Progenitor cell of endocrine pancreas (in vitro differentiated cells): ENCODE measurements around the gene BBLN. TPM values are rescaled to one million over a fixed set of nuclear protein-coding genes. Genes with fewer than 3 reads are reported as not detected.

Source experiments
- DNase-seq: peaks from one replicate; pipeline ENCODE4 v3.0.0; 2021; ENCODE audit warnings: low spot score; ENCODE audit not compliant: unreplicated experiment
- H3K27ac Mint-ChIP-seq: 2 replicates; pipeline ENCODE4 v1.8.0; 2021; ENCODE audit warnings: mild to moderate bottlenecking, moderate library complexity, mixed read lengths
- H3K27me3 Mint-ChIP-seq: 2 replicates; pipeline ENCODE4 v1.8.0; 2021; ENCODE audit warnings: mixed read lengths
- H3K36me3 Mint-ChIP-seq: 2 replicates; pipeline ENCODE4 v1.8.0; 2022; ENCODE audit warnings: mixed read lengths; ENCODE audit not compliant: insufficient read depth
- H3K4me1 Mint-ChIP-seq: 2 replicates; pipeline ENCODE4 v1.8.0; 2021; ENCODE audit warnings: low read depth, mixed read lengths
- H3K4me3 Mint-ChIP-seq: 2 replicates; pipeline ENCODE4 v1.8.0; 2021; ENCODE audit warnings: low read depth, mild to moderate bottlenecking, moderate library complexity, mixed read lengths
- H3K9me3 Mint-ChIP-seq: 2 replicates; pipeline ENCODE4 v1.8.0; 2021; ENCODE audit warnings: low read depth, mixed read lengths
- total RNA-seq: library from RNA; stranded (reverse); gene quantifications from 2 replicates; pipeline ENCODE4 v1.2.1, GENCODE V29; 2021
- TF ChIP-seq, protein P1 (sequence below): fragments of 200-600 bp; sonication (generic); IDR thresholded peaks from one replicate; pipeline ENCODE4 v1.5.0; 2021; ENCODE audit warnings: antibody characterized with exemption, mild to moderate bottlenecking; ENCODE audit not compliant: unreplicated experiment

BBLN gene
- total RNA-seq, 1 donor from 2014 or later = 57.3 TPM

DNA sequence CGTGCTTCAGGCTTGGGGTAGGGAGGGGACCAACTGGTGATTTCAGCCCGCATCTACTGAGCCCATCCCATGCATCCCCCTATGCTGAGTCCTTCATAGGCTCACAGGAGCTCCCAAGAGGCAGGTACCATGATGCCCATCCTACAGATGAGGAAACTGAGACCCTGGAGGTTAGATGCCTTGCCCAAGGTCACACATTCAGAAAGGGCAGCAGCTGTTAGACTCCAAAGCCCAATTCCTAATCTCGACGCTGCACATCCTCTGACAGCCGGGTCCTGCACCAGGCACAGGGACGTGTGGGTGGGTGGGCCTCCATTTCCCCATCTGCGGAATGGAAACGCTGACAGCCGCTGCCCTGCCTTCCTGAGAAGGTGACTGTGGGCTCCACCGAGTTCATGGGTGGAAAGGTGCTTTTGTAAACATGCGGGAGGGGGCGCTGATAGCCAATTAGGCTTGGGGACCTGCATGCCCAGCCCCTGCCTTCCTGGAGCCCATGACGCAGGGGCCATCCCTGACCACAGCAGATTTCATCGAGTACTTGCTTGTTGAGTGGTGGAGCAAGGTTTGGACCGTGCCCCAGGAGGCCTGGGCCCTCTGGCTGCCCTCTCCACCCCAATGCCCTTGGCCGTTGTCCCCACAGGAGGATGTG lies 45.4 kb downstream of the BBLN start:
- Mint-ChIP-seq H3K27ac (no peak overlapping the region), H3K9me3 (no peaks in the 10 kb centered on the region), H3K4me3 (no peak overlapping the region), H3K4me1 (peaks cover 13% of the 10 kb centered on the region), H3K36me3 (no peaks in the 10 kb centered on the region), H3K27me3 (peaks cover 24% of the 10 kb centered on the region)
- TF ChIP-seq, protein P1, sequence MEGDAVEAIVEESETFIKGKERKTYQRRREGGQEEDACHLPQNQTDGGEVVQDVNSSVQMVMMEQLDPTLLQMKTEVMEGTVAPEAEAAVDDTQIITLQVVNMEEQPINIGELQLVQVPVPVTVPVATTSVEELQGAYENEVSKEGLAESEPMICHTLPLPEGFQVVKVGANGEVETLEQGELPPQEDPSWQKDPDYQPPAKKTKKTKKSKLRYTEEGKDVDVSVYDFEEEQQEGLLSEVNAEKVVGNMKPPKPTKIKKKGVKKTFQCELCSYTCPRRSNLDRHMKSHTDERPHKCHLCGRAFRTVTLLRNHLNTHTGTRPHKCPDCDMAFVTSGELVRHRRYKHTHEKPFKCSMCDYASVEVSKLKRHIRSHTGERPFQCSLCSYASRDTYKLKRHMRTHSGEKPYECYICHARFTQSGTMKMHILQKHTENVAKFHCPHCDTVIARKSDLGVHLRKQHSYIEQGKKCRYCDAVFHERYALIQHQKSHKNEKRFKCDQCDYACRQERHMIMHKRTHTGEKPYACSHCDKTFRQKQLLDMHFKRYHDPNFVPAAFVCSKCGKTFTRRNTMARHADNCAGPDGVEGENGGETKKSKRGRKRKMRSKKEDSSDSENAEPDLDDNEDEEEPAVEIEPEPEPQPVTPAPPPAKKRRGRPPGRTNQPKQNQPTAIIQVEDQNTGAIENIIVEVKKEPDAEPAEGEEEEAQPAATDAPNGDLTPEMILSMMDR = no peak
- no peak for DNase-seq

DNA sequence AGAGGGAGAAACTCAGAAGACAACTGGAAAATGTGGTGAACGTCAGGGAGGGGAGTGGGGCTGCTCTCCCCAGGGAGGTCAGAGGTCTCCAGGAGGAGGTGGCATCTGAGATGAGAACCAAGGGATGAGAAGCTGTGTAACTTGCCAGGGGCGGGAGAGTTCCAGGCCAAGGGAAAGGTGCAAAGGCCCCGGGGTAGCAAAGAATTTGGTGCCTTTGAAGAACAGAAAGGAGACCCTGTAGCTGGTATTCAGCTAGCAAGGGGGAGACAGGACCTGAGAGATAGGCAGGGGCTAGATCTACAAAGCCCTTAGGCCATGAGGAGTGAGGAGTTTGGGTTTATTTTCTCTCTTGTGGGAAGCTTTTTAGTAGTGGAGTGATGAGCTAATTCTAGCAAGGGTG lies 46.4 kb downstream of the BBLN start:
- no peaks in the 10 kb centered on the region for H3K36me3 Mint-ChIP-seq
- DNase-seq = no peak
- H3K27me3 Mint-ChIP-seq = peaks cover 24% of the 10 kb centered on the region
- no peak overlapping the region for H3K27ac Mint-ChIP-seq
- peaks cover 13% of the 10 kb centered on the region for H3K4me1 Mint-ChIP-seq
- TF ChIP-seq, protein P1 = no peak
- no peak overlapping the region for H3K4me3 Mint-ChIP-seq
- H3K9me3 Mint-ChIP-seq = no peaks in the 10 kb centered on the region

DNA sequence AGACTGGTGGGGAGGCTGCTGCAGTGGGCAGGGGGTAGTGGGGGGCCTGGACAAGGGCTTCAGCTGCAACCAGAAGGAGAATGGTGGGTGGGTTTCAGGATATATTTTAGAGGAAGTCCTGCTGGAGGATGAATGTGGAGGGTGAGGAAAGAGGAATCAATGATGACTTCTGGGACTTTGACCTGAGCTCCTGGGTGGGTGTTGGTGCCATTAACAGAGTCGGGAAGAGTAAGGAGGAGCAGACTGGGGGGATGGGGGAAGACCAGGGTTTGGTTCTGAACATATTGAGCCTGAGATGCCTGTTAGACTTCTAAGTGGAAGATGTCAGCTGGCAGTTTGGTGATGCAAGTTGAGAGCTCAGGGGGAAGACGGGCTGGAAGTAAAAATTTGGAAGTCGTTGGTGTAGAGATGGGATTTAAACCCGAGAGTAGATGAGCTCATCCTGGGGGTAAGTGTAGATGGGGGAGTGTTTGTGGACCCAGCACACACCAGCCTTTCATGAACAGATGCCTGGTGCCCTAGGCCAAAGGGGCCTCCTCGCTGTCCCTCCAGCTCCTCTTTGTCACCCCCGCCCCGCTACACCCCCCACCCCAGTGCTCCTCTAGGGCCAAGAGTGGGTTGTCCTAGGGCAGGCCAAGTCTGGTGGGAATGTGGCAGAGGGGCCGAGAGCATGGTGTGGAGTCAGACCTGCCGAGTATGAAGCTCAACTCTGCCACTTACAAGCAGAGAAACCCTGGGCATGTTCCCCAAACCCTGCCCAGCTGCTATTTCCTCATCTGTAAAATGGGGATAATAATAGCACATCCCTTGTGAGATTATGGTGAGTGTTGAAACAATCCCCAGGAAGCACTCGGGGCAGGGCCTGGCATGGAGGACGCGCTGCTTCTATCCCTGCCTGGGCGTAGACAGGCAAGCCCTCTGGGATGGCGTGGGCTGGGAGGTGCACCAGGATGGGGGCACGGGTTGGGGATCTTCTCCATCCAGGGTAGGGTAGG lies 47.1 kb downstream of the BBLN start:
- DNase-seq = no peak
- Mint-ChIP-seq H3K9me3 (no peaks in the 10 kb centered on the region), H3K27ac (no peak overlapping the region), H3K4me1 (peaks cover 13% of the 10 kb centered on the region), H3K27me3 (peaks cover 24% of the 10 kb centered on the region), H3K4me3 (no peak overlapping the region), H3K36me3 (no peaks in the 10 kb centered on the region)
- TF ChIP-seq, protein P1 = no peak

DNA sequence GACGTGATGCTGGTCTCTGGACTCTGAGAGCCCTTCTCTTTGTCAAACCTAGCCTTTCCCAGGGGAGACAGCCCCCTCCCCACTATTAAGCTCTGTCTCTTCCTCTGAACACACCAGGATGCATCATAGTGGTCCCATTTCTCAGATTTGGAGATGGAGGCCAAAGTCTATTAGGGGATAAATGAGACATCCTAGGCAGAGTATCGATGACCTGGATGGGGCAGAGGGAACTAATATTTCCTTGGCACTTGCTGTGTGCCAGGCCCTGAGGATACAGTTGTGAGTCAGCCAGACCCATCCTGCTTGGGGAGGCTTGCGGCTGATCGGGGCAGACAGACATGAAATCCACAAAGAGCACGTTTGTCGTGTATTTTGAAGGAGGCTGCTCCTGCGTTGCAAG lies 48.3 kb downstream of the BBLN start:
- no peaks in the 10 kb centered on the region for H3K36me3 Mint-ChIP-seq
- peaks cover 11% of the 10 kb centered on the region for H3K4me1 Mint-ChIP-seq
- H3K4me3 Mint-ChIP-seq = no peak overlapping the region
- no peaks in the 10 kb centered on the region for H3K9me3 Mint-ChIP-seq
- TF ChIP-seq, protein P1 = no peak
- peaks cover 24% of the 10 kb centered on the region for H3K27me3 Mint-ChIP-seq
- H3K27ac Mint-ChIP-seq = no peak overlapping the region
- no peak for DNase-seq

DNA sequence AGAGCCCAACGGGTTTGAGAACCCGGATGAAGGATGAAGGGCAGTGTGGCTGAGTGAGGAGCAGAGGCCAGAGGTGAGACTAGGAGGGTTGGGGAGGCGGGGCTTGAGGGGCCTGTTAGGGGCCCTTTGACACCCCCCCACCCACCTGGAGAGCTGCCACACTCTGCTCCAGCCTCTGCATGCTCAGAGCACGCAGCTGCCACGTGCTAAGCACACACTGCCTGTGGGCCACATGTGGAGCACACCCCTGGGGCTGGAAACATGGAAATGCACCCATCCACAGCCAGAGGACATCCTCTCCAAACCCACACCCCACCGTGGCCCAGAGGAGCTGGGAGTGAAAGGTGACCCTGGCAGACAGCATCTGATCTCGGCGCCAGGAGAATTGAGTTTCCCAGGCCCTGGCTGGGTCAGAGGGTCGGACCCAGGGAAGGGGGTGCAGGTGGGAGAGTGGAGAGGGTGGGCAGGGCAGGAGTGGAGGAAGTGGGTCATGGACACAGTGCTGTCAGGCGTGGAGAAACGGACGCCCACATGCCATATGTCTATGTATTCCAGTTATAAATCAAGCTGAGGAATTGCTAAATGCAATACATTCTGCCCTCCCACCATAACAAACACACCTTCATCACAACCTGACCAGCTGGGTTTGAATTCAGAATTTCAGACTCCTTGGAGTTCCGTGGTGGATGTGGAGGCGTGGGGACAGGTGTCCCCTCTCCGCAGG lies 49.0 kb downstream of the BBLN start:
- H3K9me3 Mint-ChIP-seq = no peaks in the 10 kb centered on the region

More for the DNA sequence above, 49.0 kb downstream of the BBLN start:
- no peaks in the 10 kb centered on the region for H3K36me3 Mint-ChIP-seq
- H3K4me3 Mint-ChIP-seq = no peak overlapping the region
- no peak overlapping the region for H3K27ac Mint-ChIP-seq
- DNase-seq = no peak
- peaks cover 23% of the 10 kb centered on the region for H3K27me3 Mint-ChIP-seq
- TF ChIP-seq, protein P1 = no peak
- peaks cover 11% of the 10 kb centered on the region for H3K4me1 Mint-ChIP-seq
